Endometrial microvascular endothelial cells (primary cell): ENCODE data around the gene WNK3. TPM values are rescaled to one million over a fixed set of nuclear protein-coding genes. Genes with fewer than 3 reads are reported as not detected.
"Not testable (repeated sequence)": the region's sequence is repeated elsewhere in the genome, so short reads cannot be mapped to it uniquely, and the experiment has no call there.

Source experiments
- in situ Hi-C: cut with HindIII; loops from 2 replicates; pipeline ENCODE4 v1.10.0; 2017; ENCODE audit warnings: low sequenced_read_pairs, low pct_unique_long_range_greater_than_20kb; ENCODE audit errors: inconsistent ontology term
- total RNA-seq: library from RNA; depleted of rRNA; stranded (reverse); fragments of >200 nt; gene quantifications from one replicate; pipeline ENCODE4 v1.2.3, GENCODE V29; 2015; ENCODE audit errors: inconsistent ontology term

The WNK3 gene
- total RNA-seq, result 0.28 TPM

- in situ Hi-C loops, result no loop called here
These were observed at the start of gene WNK3 for GRCh38 chrX:54357414-54358377. WNK3 (minus strand) TSS chrX:54358046.

GRCh38 chrX:54407266-54407665 is 49.4 kb upstream of the WNK3 start:
- in situ Hi-C loops, result no loop called here

GRCh38 chrX:54397113-54397512 is 39.3 kb upstream of the WNK3 start:
- in situ Hi-C loops, result no loop called here

GRCh38 chrX:54386314-54386713 is 28.5 kb upstream of the WNK3 start:
- in situ Hi-C loops, result no loop called here

GRCh38 chrX:54384661-54385060 is 26.8 kb upstream of the WNK3 start:
- in situ Hi-C loops, result not testable (repeated sequence)

GRCh38 chrX:54359408-54359807 is 1.6 kb upstream of the WNK3 start:
- in situ Hi-C loops, result no loop called here

GRCh38 chrX:54358424-54359211 is 772 bp upstream of the WNK3 start:
- in situ Hi-C loops, result no loop called here

- in situ Hi-C loops, result no loop called here
These were observed 5.2 kb downstream of the WNK3 start for GRCh38 chrX:54352677-54353076.

GRCh38 chrX:54337383-54337782 is 20.5 kb downstream of the WNK3 start:
- in situ Hi-C loops, result not testable (repeated sequence)

GRCh38 chrX:54325077-54325476 is 32.8 kb downstream of the WNK3 start:
- in situ Hi-C loops, result no loop called here

GRCh38 chrX:54320067-54320466 is 37.8 kb downstream of the WNK3 start:
- in situ Hi-C loops, result no loop called here

GRCh38 chrX:54306379-54306778 is 51.5 kb downstream of the WNK3 start:
- in situ Hi-C loops, result no loop called here

- in situ Hi-C loops, result no loop called here
These were observed 56.3 kb downstream of the WNK3 start for GRCh38 chrX:54301516-54301915.

- in situ Hi-C loops, result no loop called here
These were observed 63.5 kb downstream of the WNK3 start for GRCh38 chrX:54294306-54294705.

GRCh38 chrX:54292755-54293154 is 65.1 kb downstream of the WNK3 start:
- in situ Hi-C loops, result no loop called here

- in situ Hi-C loops, result no loop called here
These were observed 66.1 kb downstream of the WNK3 start for GRCh38 chrX:54291758-54292157.

- in situ Hi-C loops, result no loop called here
These were observed 68.9 kb downstream of the WNK3 start for GRCh38 chrX:54288968-54289367.

GRCh38 chrX:54288277-54288676 is 69.6 kb downstream of the WNK3 start:
- in situ Hi-C loops, result no loop called here

- in situ Hi-C loops, result no loop called here
These were observed 76.2 kb downstream of the WNK3 start for GRCh38 chrX:54281676-54282075.

- in situ Hi-C loops, result no loop called here
These were observed 77.4 kb downstream of the WNK3 start for GRCh38 chrX:54280466-54280865.
